HG02571 (cell line): ENCODE data around the gene EBLN1.

Source experiments
- ATAC-seq: cut with Tn5 transposase; IDR thresholded peaks from one replicate; pipeline ENCODE4 v1.9.1; 2021; ENCODE audit warnings: mild to moderate bottlenecking, moderate library complexity; ENCODE audit not compliant: unreplicated experiment

EBLN1 gene

DNA sequence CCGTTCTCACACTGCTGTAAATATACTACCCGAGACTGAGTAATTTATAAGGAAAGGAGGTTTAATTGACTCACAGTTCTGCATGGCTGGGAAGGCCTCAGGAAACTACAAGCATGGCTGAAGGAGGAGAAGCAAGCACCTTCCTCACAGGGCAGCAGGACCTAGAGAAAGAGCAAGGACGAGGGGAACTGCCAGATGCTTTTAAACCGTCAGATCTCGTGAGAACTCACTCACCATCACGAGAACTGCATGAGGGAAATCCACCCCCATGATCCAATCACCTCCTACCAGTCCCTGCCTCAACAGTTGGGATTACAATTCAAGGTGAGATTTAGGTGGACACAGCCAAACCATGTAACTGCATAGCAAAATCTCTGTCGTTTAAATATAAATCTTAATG lies at the start of gene EBLN1:
EBLN1 (minus strand) TSS at position 174 of the 400 bp plus-strand sequence. CDS start 8,032 bp downstream, outside the sequence.
- ATAC-seq: no peak

DNA sequence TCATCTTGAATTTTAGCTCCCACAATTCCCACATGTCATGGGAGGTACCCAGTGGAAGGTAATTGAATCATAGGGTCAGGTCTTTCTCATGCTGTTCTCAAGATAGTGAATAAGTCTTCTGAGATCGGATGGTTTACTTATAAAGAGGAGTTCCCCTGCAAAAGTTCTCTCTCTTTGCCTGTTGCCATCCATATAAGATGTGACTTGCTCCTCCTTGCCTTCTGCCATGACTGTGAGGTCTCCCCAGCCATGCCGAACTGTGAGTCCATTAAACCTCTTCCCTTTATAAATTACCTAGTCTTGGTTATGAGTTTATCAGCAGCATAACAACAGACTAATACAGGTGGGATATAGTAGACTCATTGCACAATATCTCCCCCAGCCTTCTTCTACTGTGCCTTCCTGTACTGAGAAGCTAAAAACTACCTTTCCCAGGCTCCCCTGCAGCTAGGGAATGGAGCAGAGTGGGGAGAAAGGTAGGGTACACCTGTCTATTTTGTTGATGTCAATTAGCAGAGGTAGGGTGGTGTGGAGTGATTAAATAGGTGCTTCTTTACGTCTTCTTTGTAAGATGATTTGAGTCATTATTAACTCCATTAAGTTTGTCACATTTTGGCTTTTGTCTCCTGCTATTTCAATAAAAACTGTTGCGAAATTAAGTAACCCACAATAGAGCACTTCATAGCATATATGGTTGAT lies 48.2 kb upstream of the EBLN1 start:
- ATAC-seq: no peak

DNA sequence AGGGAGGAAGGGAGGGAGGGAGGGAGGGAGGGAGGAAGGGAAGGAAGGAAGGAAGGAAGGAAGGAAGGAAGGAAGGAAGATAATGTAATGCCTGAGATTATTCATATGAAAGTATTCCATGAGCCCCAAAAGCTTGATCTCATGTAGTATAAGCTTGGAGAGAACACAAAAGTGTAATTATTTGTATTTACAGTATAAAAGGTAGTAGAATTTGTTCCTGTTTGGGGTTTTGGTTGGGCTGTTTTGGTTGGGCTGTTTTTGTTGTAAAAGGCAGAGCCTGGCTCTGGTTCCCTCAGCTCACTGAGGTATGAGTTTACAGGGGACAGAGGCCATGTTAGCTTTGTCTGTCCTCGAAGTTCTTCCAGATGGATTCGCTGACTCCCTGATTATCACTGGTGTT lies 45.3 kb upstream of the EBLN1 start:
- no peak for ATAC-seq

DNA sequence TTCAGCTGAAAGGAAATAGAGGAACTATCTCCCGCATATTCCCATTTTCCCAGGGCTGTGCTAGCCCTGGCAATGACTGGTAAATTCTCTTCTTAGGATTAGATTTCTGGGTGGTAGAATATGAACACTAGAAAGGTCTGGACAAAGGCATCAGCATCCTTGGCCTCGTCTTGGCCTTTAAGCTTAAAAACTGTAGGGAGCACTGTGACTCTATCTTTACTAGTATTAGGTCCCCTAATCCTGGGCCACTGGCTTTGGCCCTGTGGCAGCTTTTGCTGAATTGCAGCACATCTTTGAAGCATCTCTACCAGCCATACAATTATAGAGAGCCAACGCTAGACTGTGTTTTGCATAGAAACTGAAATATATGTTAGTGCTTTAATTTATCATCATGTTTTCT lies 41.5 kb upstream of the EBLN1 start:
- ATAC-seq: no peak

DNA sequence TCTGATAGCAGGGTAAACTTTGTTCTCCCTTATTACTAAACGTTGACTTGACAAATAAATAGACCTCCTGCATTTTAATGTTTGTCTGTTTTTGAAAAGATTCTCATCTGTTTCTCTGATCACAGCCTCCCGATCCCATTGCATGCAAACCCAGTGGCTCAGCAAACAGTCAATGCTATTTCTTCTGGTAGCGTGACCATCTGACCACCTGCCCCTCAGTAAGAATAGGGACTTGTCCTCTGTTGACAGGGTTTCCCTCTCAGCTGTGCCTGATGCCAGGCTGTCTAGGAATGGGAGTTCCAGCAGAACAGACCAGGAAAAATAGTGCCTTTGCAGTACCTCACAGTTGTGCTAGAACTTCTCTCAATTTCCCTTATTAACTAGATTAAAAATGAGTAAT lies 40.7 kb upstream of the EBLN1 start:
- ATAC-seq: no peak

DNA sequence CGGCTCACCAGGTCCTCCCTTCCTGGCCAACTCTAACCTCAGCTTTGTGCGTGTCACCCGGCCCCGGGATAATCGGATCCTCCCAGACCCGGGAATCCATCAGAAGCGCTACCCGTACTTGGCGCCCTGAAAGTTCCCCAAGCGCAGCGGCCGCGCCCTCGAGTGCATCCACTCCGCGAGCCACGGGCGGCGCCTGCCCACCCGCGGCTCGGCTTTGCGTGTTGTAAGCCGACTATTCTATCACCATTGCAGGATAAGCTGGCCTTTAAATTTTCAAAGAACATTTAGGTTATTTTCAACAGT lies 35.7 kb upstream of the EBLN1 start:
- ATAC-seq: no peak

DNA sequence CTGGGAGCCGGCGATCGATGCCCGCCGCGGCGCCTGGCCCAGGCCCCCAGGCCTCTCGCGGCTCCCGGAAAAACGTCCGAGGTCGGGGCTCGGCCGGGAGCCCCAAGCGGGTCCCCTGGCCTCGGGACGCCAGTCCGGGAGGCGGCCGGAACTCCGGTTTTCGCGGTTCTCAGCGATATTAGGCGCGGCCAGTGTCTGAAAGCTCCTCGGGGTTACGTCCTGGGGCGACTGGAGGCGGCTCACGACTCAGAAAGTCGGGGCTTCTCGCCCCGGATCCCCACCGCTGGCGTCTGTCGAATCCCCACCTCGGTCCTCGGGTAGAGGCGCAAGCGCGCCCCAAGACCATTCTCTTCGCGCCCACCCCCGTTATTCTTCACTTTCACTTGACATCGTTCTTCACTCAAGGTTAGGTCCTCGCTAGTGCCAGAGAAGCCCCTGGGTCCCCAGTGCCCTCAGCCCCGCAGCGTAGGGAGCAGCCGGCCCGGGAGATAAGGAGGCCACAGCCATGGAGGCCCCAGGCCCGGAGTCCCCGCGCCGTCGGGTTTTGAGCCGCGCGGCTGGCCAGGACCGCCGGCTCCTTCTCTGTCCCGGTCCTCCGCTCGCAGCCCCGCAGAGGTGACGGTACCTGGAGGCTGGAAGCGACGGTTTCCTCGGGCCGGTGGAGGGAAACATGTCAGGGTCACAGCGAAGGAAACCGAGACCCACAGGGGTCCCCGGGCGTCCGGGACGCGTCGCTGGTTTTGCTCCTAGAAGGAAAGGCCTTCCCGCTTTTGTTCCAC lies 35.2 kb upstream of the EBLN1 start:
- ATAC-seq: peak; percentile 23

DNA sequence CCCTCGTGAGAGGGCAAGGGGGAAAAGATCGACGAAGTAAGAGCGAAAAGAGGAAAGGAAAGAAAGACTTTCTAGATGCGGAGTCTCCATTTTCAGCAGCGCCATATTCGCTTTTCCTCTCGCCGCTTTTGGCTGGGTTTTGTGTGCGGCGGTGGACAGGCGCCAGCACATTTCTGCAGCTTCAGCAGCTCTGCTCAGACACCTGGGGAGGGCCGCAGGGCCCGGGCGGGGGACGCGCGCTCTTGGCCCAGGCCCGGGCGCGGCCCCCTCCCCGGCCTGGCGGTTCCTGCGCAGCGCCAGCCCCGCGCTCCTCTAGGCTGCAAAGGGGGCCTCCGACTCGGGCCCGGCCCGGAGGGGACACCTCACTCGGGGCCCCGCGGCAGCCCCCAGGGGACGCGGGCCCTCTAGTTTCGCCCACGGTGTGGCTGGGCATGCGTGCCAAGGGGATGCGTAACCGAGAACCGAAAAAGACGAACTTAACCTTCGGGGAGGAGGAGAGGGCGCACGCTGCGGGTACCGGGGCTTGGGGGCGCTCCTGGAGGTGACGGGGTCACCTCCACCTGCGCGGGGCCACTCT lies 34.5 kb upstream of the EBLN1 start:
- ATAC-seq: peak; percentile 55

DNA sequence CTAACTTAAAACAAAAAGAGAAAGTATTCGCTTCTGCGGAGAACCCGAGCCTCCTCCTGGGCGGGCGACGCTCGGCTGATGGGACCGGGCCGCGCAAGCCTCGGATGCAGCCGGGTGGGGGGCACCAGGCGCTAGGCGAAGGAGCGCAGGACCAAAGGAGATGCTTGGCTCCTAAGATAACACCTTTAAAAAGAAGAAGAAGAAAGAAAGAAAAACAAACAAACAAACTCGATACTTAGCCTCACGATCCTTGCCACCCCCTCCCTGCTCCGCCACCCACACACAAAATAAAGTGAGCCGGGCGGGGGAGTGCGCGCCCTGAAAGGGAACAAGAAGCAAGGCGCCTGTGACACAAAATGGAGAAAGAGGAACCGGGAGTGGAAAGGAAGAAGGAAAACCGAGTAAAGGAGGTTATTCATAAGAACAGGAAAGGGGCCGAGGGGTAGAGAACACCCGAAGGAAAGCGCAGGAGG lies 34.0 kb upstream of the EBLN1 start:
- peak; percentile 45 for ATAC-seq

DNA sequence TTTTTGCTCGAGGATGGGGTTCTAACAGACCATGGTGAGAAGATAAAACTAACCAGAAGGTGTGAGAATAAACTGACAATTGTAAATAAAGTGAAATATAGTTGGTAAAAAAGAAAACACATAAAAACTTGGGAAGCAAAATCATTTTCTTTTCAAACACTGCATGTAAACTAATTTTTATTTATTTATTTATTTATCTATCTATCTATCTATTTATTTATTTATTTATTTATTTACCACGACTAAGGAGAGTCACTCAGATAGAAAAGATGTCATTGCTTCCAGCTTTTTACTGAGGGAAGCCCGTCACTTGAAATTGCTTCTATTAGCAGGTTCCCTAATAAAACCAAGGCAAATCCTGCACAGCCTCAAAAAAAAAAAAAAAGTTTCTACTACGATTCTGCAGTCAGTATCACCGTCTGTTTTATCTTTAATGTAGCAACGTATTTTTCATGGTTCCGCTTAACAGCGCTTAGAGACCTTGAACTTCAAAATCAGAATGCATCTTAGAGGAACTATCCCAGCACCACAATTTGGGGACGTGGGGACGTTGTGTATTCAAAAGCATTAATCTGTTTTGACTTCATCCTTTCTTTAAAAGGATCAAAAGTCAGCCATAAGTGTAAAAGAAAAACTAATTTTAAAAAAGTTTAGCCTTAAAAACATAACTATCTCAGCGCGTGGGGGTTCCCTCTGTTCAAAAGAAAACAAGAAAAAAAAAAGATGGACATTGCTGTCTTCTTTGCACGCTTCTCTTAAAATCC lies 33.3 kb upstream of the EBLN1 start:
- no peak for ATAC-seq

DNA sequence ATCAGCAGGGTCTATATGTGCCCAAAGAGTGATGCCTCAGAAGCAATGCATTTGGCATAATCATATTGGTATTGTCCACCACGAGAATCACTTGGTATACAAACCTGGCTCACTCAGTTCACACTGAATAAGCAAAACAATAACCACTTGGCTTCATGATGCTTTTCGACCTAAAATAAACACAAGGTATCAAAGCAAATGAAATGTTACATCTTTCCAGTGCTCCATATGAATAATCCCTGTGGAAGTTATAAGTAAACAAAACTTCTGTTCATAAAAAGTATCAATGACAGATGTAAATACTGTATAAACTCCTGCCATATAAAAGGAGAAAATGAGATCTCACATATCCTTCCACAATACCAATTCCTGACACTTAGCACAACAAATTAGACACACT lies 29.8 kb upstream of the EBLN1 start:
- no peak for ATAC-seq

DNA sequence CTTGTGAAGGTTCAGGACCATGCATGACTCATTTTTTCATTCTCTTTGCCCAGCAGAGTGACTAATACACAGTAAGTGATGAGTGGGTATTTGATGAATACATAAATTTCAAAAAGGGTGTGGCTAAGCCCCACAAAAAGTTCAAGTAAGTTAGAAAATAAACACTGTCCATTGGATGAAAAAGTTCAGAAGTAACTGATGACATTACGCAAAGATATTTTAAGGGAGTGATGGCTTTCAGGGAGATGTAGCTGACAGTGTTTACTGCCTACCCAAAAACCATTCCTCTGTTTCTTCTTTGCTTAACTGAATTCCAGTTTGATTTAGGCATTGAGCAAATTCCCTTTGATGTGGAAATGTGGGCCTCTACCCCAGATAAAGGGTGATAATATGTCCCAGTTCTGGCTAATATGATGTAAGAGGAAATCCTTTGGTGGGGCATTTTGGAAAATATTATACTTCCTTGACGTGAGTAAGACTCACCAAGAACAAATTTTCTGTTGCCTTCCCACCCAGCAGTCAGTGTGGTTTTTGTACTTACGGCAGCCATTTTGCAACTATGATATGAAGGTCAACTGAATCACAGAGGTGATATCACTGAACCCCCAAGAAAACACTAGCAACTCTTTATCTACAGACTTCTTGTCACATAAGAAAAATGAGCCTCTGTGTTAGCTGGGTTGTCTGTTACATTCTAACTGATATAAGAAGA lies 29.0 kb upstream of the EBLN1 start:
- no peak for ATAC-seq

DNA sequence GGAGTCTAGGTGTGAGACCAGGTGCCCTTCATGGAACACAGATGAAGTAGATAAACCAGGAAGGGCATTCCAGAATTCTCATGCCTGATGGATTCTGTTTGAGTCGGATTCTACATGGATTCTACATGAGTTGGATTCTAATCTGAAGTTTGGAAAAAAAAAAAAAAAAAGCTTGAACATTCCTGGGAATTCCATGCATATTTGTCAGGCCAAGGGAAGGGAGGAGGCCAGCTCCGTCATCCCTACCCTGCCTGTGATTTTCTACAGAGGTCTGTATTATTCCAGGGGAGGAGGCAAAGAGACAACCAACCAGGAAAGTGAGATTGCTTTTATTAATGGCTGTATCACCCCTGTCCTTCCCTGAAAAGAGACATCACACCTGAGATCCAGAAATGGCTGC lies 27.8 kb upstream of the EBLN1 start:
- ATAC-seq: no peak

DNA sequence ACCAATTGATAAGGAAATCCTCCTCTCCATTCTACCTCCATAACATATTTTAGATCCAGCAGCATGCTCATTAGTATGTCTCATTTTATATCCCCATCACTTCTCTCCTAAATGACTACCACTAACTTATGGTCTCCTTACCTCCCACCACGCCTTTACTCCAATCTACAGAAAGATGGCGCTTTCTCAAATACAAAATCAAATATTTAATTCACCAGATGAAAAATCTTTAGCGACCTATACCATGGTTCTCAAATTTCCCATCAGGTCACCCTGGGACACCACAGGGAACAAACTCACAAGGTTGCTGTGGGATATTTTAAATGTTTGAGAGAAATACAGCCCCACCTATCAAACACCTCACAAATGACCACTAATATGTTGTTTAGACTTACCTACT lies 27.0 kb upstream of the EBLN1 start:
- no peak for ATAC-seq

DNA sequence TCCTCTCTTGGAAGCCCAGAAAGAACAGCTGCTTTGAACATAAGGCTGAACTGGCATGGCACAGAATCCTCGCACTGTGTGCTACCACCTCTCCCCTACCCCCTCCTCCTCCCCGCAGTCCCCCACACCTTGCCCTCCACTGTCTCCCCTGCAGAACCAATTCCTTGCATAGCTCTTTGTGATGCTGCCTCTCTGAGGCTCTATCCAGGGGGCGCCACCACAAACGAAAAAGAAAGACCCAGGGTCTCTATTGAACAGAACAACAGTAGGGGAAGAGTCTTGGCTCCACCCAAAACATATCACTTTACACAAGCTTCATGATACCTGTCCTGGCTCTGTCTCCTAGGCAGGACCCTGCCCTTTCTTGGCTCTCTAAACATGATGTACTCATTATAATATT lies 26.2 kb upstream of the EBLN1 start:
- no peak for ATAC-seq

DNA sequence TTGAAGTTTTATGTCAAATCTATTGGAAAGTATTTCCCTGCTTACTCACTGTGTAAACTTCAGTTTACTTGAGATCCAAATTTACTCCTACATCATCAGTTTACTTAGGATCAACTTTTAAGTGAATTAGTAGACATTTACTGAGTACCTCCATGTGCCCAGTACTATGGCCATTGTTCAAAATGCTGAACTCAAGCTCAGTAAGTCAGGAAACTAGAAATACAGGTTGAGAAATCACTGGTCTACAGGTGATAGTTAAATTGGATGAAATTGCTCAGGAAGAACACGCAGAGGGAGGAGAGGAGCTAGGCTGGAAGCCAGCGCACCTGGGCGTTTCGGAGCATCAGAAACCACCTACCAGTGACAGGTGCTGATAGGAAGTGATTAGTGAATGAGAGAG lies 25.5 kb upstream of the EBLN1 start:
- no peak for ATAC-seq

DNA sequence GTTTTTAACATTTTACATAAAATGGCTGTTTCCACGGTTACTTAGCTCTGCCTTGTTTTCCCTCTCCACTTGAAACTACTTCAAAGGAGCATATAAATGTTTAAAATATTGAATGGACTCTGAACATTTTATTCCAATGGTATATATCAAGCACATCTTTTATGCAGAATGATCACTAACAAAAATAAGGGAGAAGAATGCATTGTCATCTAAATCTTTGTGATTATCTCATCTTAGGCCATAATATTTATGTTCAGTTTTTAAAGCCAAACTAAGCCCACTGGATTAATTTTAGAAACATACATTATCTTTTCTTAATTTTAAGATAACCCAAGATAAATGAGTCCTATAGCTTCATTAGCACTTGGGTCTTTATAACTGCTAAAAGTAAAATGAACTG lies 13.4 kb upstream of the EBLN1 start:
- ATAC-seq: no peak

DNA sequence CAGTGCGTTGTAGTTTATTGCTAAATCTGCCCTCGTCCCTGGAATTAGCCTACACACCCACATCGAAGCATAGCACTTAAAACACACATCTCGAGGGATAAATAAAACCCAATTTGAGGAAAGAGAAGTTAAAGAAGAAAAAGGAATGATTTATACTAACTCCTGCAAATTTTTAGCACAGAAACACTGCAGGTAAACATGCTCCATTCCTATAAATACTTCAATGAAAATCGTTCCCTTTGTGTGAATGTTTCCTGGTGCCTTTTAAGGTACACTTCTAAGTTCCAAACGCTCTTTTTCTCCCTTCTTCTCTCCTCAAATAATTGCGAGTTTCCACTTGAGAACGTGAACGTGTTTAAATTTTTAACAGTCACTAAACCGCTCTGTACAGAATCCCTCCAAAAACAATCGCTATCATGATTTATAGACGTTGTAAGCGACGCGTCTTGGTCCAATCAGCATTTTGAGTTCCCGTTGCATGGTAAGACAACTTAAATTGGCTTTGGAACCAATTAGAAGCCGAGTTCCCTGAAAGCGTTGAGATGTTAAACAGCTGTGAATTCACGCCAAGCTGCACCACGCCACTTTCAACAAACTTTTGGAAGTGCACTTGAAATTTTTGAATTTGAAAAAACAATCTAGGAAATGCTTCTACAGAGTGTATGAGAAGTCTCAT lies 12.5 kb upstream of the EBLN1 start:
- no peak for ATAC-seq

DNA sequence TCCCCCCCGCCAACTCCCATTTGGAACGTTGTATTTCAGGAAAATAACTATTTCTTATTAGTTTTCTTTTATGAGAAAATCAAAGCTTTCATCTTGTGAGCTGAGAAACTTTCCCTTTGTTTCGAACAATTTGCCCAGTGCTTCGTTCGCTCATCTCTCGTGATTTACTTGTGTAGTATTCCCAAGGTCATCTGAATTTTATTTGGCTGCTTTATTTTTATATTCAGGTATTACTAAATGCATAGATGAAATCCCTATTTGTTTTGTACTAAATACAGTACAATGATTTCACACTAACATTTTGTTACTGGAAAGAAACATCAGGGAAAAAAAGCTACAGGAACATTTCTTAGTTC lies 12.0 kb upstream of the EBLN1 start:
- no peak for ATAC-seq
